ENCODE data around the gene HBP1.

- no peak for TF ChIP-seq CTCF (IDR thresholded peaks at IDR 0.05; ENCODE audit: insufficient read depth, low read length, poor library complexity, severe bottlenecking)
- no peak for TF ChIP-seq EZH2phosphoT487 (conservative IDR thresholded peaks at IDR 0.05; ENCODE audit: low read length)
Observed at GRCh38 chr7:107230334-107230733, 61.5 kb downstream of the HBP1 start.

All from SU-DHL-6 (cell line).